ENCODE results near the gene DHCR7.

The DHCR7 gene

GRCh38 chr11:71385091-71385490, 63.1 kb downstream of the DHCR7 start:
- no peaks in the 10 kb centered on the region for H3K79me2 ChIP-seq (ENCODE audit: insufficient read depth, low read length)
- peaks cover 3% of the 10 kb centered on the region; the same call in 1 of the 2 replicates for H3K9me3 ChIP-seq (ENCODE audit: insufficient read depth, low read depth, low read length)
- no peak overlapping the region for H2AFZ ChIP-seq (ENCODE audit: low read length)
- no peak overlapping the region for H3K9ac ChIP-seq (ENCODE audit: low read depth, low read length, poor library complexity, severe bottlenecking)
- TF ChIP-seq EZH2phosphoT487 (IDR thresholded peaks at IDR 0.05; ENCODE audit: borderline replicate concordance) (no peak), CTCF (conservative IDR thresholded peaks at IDR 0.05; ENCODE audit: low read length) (no peak)
- H4K20me1 ChIP-seq (ENCODE audit: insufficient read depth, low read length, poor library complexity, severe bottlenecking) = no peaks in the 10 kb centered on the region
- no peaks in the 10 kb centered on the region for H3K27me3 ChIP-seq (ENCODE audit: insufficient read depth, low read length, poor library complexity, severe bottlenecking)
- H3F3A ChIP-seq (ENCODE audit: low read depth) = no peaks in the 10 kb centered on the region
- no peaks in the 10 kb centered on the region for H3K36me3 ChIP-seq (ENCODE audit: insufficient read depth, low read length)
- no peak overlapping the region for H3K4me3 ChIP-seq (ENCODE audit: low read length, poor library complexity, severe bottlenecking)
- H3K9me2 ChIP-seq (replicated peaks; ENCODE audit: low read depth, low read length) = no peaks in the 10 kb centered on the region
- H3K4me1 ChIP-seq (ENCODE audit: insufficient read depth, low read length, poor library complexity, severe bottlenecking) = no peaks in the 10 kb centered on the region
- H3K4me2 ChIP-seq (ENCODE audit: low read depth, low read length, poor library complexity, severe bottlenecking) = no peak overlapping the region

GRCh38 chr11:71384561-71384960, 63.6 kb downstream of the DHCR7 start:
- no peaks in the 10 kb centered on the region for H3F3A ChIP-seq (ENCODE audit: low read depth)
- no peaks in the 10 kb centered on the region for H3K9me2 ChIP-seq (replicated peaks; ENCODE audit: low read depth, low read length)
- H3K4me3 ChIP-seq (ENCODE audit: low read length, poor library complexity, severe bottlenecking) = no peak overlapping the region
- H3K4me1 ChIP-seq (ENCODE audit: insufficient read depth, low read length, poor library complexity, severe bottlenecking) = no peaks in the 10 kb centered on the region
- H3K79me2 ChIP-seq (ENCODE audit: insufficient read depth, low read length) = no peaks in the 10 kb centered on the region
- TF ChIP-seq EZH2phosphoT487 (IDR thresholded peaks at IDR 0.05; ENCODE audit: borderline replicate concordance) = no peak
- H3K27me3 ChIP-seq (ENCODE audit: insufficient read depth, low read length, poor library complexity, severe bottlenecking) = no peaks in the 10 kb centered on the region
- H3K9me3 ChIP-seq (ENCODE audit: insufficient read depth, low read depth, low read length) = peaks cover 7% of the 10 kb centered on the region; the same call in 1 of the 2 replicates
- no peaks in the 10 kb centered on the region for H3K36me3 ChIP-seq (ENCODE audit: insufficient read depth, low read length)
- no peaks in the 10 kb centered on the region for H4K20me1 ChIP-seq (ENCODE audit: insufficient read depth, low read length, poor library complexity, severe bottlenecking)
- H2AFZ ChIP-seq (ENCODE audit: low read length) = no peak overlapping the region
- H3K9ac ChIP-seq (ENCODE audit: low read depth, low read length, poor library complexity, severe bottlenecking) = no peak overlapping the region
- H3K4me2 ChIP-seq (ENCODE audit: low read depth, low read length, poor library complexity, severe bottlenecking) = no peak overlapping the region

Data from Loucy (cell line).